ENCODE results near the gene SLC4A9. TPM values are rescaled to one million over a fixed set of nuclear protein-coding genes. Genes with fewer than 3 reads are reported as not detected.
A peak's percentile ranks its signal among the peaks of the same experiment; 100 is the strongest.

The SLC4A9 gene
- total and polyA plus RNA-seq, 8 donors = 0.30 TPM; not detected in 7

- Histone ChIP-seq H3K4me3 (peak within 1 kb of the TSS; percentile 74 to 91 (median 88)), H3K27ac (peak within 1 kb of the TSS; percentile 88 to 93 (median 90)), H3K4me1 (peaks cover 54 to 71% (median 67%) of the 10 kb centered on the region in 4 donors), H3K36me3 (peaks cover 6 to 27% (median 12%) of the 10 kb centered on the region in 4 donors), H3K9me3 (no peaks in the 10 kb centered on the region), H3K27me3 (no peaks in the 10 kb centered on the region)
- 0 to 2% (median 1%) methylated on average over 17 to 72 of the region's 72 CpGs for WGBS, 5 donors
- TF ChIP-seq POLR2AphosphoS5 (IDR thresholded peaks at IDR 0.05) (peak; percentile 91 to 97 (median 96)), POLR2A (IDR thresholded peaks at IDR 0.05) (peak in 2 of 4 donors; percentile 39 to 83), EP300 (IDR thresholded peaks at IDR 0.05) (no peak), CTCF (IDR thresholded peaks at IDR 0.05) (peak in 5 of 7 experiments; percentile 43 to 65 (median 55))
- intact Hi-C loops (cut with DNase I; ENCODE audit: low total_unique reads) = loop anchor here (5.0 kb wide), 1 partner anchor 99 kb away; no protein-coding TSS in a partner anchor
- DNase-seq = peak; percentile 93 to 94
Measured at GRCh38 chr5:140346348-140347221, 13.4 kb upstream of the SLC4A9 start, which contains the start of gene HBEGF. HBEGF (minus strand) TSS chr5:140346603; CDS start chr5:140346328, 275 bp downstream.

- H3K4me3 ChIP-seq = peak overlapping the region in 1 of 4 donors; percentile 91
- WGBS, 5 donors = 11 to 31% (median 26%) methylated on average over 2 of the region's 2 CpGs
- H3K27me3 ChIP-seq = no peaks in the 10 kb centered on the region
- peak overlapping the region; percentile 81 to 93 (median 90) for H3K27ac ChIP-seq
- no peaks in the 10 kb centered on the region for H3K9me3 ChIP-seq
- TF ChIP-seq CTCF (IDR thresholded peaks at IDR 0.05) = no peak
- no peak for TF ChIP-seq EP300 (IDR thresholded peaks at IDR 0.05)
- TF ChIP-seq POLR2A (IDR thresholded peaks at IDR 0.05) = no peak
- no peak for TF ChIP-seq POLR2AphosphoS5 (IDR thresholded peaks at IDR 0.05)
- DNase-seq = no peak
- peaks cover 46 to 66% (median 62%) of the 10 kb centered on the region in 4 donors for H3K4me1 ChIP-seq
- intact Hi-C loops (cut with DNase I; ENCODE audit: low total_unique reads) = loop anchor here (5.0 kb wide), 1 partner anchor 100 kb away; no protein-coding TSS in a partner anchor
- H3K36me3 ChIP-seq = peaks cover 1 to 19% (median 5%) of the 10 kb centered on the region in 4 donors
Measured at GRCh38 chr5:140347360-140347759, 12.6 kb upstream of the SLC4A9 start.

- intact Hi-C loops (cut with DNase I; ENCODE audit: low total_unique reads) = loop anchor here (5.0 kb wide), 1 partner anchor 101 kb away; no protein-coding TSS in a partner anchor
- H3K4me1 ChIP-seq = peaks cover 40 to 59% (median 55%) of the 10 kb centered on the region in 4 donors
Measured at GRCh38 chr5:140348104-140348503, 11.9 kb upstream of the SLC4A9 start.

More at GRCh38 chr5:140348104-140348503, 11.9 kb upstream of the SLC4A9 start:
- Histone ChIP-seq H3K9me3 (no peaks in the 10 kb centered on the region), H3K4me3 (no peak overlapping the region), H3K36me3 (peaks cover 0 to 12% (median 0%) of the 10 kb centered on the region in 4 donors), H3K27ac (peak overlapping the region in 4 of 5 donors; percentile 55 to 91 (median 90)), H3K27me3 (no peaks in the 10 kb centered on the region)
- WGBS, 5 donors = 53 to 76% (median 55%) methylated on average over 4 of the region's 4 CpGs
- TF ChIP-seq POLR2AphosphoS5 (IDR thresholded peaks at IDR 0.05) (no peak), POLR2A (IDR thresholded peaks at IDR 0.05) (no peak), EP300 (IDR thresholded peaks at IDR 0.05) (no peak), CTCF (IDR thresholded peaks at IDR 0.05) (no peak)
- peak in 1 of 2 donors; percentile 54 for DNase-seq
